ENCODE measurements around the gene ARAP3.

ARAP3 gene

DNA sequence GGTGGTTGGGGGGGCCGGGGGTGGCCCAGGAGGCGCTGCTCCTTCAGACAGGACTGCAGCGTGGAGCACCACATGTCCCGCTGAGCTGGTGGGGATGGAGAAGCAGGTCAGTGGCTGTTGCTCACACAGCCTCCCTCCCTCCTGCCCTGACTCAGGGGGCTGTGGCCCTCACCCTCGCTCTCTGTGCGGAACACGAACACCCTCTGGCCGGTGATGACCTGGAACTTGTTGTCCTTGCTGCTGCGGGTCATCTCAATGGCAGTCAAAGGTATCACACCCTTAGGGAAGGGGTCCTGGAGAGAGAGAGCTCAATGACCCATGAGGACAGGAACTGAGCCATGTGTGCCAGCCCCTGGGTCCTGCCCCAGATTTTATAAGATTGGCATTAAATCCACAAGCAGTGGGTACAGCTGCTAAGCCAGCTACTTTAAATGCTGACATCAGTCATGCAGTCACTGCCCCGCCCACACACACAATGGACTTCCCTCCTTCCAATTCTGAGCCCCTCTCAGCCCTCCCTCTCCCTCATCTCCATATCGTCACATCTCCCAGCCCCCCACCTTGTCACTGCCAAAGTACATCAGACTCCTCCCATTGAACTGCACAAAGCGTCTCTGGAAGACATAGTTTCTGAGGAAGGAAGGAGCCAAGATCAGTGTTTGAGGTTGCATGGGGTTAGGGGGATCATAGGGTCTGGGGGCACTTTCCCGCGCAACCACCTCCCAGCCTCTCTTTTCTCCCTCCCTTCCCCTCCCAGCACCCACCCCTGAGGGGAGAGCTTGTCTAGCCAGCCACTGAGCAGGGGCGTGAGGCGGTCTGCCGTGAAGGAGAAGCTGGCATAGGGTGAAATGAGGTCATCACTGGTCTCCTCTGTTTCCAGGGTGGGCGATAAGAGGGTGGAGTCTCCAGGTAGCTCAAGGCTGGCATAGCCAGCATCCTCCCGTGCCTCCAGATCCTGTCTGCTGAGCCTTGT lies 8.9 kb downstream of the ARAP3 start:
- DNase-seq (ENCODE audit: extremely low read depth, low read depth): no peak
- no peak overlapping the region for H3K4me3 ChIP-seq (replicated peaks; ENCODE audit: low read depth, low read length)
- TF ChIP-seq CTCF (IDR thresholded peaks at IDR 0.05; ENCODE audit: low read depth, low read length, missing control alignments): no peak

- TF ChIP-seq CTCF (IDR thresholded peaks at IDR 0.05; ENCODE audit: low read depth, low read length, missing control alignments): no peak
- DNase-seq (ENCODE audit: extremely low read depth, low read depth): no peak
- H3K4me3 ChIP-seq (replicated peaks; ENCODE audit: low read depth, low read length): no peak overlapping the region
Observed at GRCh38 chr5:141672071-141672840, 9.8 kb downstream of the ARAP3 start.

DNA sequence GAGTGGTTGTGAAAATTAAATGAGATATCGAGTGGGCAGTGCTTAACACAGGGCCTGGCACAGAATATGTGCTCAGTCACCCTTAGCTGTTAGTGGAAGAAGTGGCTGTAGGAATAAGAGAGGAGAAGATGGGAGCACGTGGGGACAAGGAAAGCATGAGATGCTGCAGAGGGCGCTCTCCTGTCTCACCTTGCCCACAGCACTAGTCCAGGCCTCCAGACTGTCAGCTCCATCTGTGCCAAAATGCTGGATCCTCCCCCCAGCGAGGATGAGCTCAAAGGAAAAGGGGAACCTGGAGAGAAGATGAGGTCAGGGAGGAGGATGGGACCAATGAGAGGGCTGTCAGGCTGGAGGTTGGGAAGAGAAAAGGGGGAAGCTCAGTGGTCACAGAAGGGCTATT lies 12.5 kb downstream of the ARAP3 start:
- DNase-seq (ENCODE audit: extremely low read depth, low read depth): no peak
- no peak overlapping the region for H3K4me3 ChIP-seq (replicated peaks; ENCODE audit: low read depth, low read length)
- TF ChIP-seq CTCF (IDR thresholded peaks at IDR 0.05; ENCODE audit: low read depth, low read length, missing control alignments): peak; percentile 15

DNA sequence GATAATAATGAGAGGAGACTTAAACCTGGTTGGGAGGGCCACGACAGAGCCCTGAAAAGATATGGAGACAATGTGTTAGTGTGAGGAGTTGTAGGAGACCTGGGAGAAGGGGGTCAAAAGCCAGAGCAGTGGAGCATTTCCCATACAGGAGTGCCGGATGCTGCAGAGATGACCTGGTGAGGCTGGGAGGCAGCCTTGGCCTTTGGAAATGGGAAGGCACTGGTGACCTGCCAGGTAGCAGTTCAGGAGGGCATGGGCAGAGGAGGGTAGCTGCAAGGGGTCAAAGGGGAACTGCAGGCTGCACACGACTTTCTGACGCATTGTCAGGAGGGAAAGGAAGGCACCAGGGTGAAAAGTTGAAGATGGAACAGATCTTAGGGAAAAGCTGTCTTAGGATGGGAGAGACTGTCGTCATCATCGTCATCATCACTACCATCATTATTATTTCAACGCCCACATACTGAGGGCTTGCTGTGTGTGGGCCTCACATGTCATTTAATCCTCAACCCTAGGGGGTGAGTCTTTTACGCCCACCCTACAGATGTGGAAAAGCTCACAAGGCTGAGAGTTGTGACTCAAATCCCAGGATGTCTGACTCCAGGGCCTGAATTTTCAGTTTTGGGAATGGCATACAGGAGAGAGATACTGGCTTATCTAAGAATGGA lies 13.3 kb downstream of the ARAP3 start:
- no peak overlapping the region for H3K4me3 ChIP-seq (replicated peaks; ENCODE audit: low read depth, low read length)
- no peak for TF ChIP-seq CTCF (IDR thresholded peaks at IDR 0.05; ENCODE audit: low read depth, low read length, missing control alignments)
- DNase-seq (ENCODE audit: extremely low read depth, low read depth): no peak

DNA sequence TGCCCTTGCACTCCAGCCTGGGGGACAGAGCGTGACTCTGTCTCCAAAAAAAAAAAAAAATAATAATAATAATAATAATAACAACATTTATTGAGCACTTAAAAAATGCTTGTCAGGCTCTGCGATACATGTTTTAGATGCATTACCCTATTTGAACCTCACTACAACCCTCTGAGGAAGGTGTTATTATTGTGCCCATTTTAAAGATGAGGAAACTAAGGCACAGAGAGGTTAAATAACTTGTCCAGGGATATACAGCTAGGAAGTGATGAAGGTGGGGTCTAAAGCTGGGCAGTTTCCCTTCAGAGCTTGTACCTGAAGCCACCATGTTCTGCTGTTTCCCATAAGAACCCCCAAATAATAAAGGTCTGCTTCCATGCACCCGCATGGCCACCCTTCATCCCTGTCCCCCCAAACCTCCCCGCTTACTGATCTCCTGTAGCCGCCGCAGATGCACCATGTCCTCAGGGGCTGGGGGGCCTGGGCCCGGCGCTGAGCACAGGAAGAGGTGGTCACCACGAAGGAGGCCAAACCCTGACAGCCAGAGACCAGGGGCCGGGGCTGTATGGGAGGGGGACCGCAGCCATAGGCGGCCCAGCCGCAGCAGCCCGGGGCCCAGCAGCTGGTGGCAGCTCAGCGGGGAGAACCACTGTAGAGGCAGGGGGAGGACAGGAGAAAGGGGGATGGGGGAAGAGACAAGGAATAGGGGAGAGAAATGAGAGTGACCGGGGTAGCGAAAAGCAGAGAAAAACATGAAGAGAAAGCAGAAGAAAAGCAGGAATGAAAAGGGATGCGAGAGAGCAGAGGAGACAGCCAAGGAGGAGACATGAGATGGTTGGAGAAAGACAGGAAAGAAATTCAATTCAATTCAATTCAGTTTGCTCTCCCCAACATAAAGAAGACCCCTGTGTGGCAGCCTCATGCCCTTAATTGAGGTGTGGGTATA lies 15.8 kb downstream of the ARAP3 start:
- DNase-seq (ENCODE audit: extremely low read depth, low read depth): no peak
- no peak for TF ChIP-seq CTCF (IDR thresholded peaks at IDR 0.05; ENCODE audit: low read depth, low read length, missing control alignments)
- no peak overlapping the region for H3K4me3 ChIP-seq (replicated peaks; ENCODE audit: low read depth, low read length)
